NCI-H2196 (cell line): Measurements from ENCODE around the gene PNPLA4.

Source experiments
- DNase-seq: peaks from one replicate; lab custom pipeline; 2025; ENCODE audit not compliant: unreplicated experiment; lab: John Stamatoyannopoulos, UW

The PNPLA4 gene, protein sequence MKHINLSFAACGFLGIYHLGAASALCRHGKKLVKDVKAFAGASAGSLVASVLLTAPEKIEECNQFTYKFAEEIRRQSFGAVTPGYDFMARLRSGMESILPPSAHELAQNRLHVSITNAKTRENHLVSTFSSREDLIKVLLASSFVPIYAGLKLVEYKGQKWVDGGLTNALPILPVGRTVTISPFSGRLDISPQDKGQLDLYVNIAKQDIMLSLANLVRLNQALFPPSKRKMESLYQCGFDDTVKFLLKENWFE

GRCh38 chrX:7927259-7928167 lies at the start of gene PNPLA4:
PNPLA4 (minus strand) TSS chrX:7927413; CDS start chrX:7926119, 1,294 bp downstream.
- no peak for DNase-seq

DNA sequence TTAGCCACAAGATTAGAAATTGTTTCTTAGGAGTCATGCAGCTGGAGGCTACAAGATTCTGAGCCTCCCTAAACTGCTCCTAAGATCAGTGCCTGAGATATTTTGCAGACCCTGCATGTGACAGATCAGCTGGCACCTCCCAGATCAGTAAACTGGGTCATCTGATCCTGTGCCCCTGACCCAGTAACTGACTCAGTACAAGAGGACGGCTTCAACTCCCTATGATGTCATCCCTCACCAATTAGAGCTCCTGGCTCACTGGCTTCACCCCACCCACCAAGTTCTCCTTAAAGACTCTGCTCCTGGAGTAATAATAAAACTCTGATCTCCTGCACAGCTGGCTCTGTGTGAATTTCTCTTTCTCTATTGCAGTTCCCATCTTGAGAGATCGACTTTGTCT lies 45.4 kb upstream of the PNPLA4 start:
- no peak for DNase-seq

DNA sequence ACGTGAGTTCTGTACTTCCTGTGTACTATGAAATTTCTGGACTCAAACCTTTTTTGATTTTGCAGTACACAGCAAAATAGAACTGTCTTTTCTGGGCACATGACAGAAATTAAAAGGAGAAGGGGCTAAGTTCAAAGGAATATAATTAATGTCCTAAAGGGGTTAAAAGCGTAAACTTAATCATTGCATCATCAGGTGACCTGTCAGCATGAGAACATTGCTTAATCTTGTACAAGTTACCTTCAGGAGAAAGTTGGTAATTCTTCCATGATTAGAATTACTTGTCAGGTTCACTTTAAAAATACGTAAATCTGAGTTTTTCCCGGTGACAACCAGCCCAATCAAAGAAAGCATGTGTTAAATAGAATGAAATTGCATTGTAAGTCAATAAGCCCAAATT lies 43.2 kb upstream of the PNPLA4 start:
- no peak for DNase-seq

GRCh38 chrX:7965436-7965835 lies 38.2 kb upstream of the PNPLA4 start:
- no peak for DNase-seq

GRCh38 chrX:7960246-7960645 lies 33.0 kb upstream of the PNPLA4 start:
- no peak for DNase-seq

DNA sequence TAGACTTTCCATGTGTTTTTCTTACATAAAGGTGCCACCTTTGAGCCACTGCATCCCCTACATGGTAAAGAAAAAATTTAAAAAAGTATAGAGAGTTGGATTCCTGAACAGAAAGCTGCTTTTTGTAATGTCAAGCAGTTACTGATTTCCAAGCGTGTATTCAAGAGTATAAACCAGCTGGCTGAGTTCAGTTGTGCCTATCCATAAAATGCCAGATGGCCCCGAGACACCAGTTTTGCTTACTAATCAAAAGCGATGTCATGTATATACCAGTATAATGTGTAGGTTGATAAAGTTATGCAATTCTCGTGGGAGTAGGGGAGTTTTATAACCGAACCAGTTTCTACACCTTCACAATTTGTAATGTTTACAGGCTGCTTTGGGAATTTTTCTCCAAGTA lies 26.2 kb upstream of the PNPLA4 start:
- no peak for DNase-seq

GRCh38 chrX:7950865-7951264 lies 23.7 kb upstream of the PNPLA4 start:
- no peak for DNase-seq

GRCh38 chrX:7948483-7948882 lies 21.3 kb upstream of the PNPLA4 start:
- DNase-seq = no peak

DNA sequence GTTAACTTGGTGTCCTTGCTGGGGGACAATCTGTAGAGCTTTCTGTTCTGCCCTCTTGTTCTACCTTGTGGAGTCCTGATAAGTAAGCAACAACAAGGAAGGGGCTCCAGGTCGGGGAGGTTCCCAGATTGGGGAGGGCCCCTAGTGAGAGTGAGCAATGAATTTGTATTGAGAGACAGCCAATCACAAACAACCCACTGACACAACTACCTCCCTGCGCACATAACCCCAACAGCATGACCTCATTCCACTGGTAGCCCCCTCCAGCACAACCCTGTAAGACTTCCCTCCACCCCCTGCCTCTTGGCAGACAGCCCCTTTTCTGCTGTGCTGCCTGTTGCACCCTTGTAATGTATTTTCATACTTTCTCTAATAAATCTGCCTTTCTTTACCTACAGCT lies 19.7 kb upstream of the PNPLA4 start:
- DNase-seq = no peak

DNA sequence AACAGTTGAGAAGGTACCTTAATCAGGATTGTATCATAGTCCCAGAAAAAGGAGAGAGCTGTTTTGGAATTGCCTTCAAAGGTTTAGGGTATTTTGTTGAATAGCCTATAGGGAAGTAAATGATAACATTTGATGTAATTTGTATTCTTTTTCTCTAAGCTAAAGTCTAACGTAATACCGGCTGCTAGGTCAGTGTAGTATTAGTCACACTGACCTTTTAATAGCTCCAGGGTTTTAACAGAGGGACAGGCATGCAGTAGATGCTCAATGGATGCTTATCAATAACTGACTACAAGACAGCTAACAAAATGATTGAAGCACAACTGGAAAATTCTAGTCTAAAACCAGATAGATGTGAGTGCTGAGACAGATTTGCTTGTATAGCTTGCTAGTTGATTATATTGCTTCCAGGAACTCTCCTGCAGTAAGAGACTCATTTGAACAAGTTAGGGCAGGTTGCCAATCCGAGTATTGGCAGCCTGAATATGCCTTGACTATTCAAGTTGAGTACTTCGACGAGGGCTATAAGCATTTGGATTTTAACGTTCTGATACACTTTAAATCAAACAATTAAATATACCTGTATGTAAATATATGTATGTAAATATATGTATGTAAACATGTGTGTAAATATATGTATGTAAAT lies 16.5 kb upstream of the PNPLA4 start:
- peak; percentile 14 for DNase-seq

DNA sequence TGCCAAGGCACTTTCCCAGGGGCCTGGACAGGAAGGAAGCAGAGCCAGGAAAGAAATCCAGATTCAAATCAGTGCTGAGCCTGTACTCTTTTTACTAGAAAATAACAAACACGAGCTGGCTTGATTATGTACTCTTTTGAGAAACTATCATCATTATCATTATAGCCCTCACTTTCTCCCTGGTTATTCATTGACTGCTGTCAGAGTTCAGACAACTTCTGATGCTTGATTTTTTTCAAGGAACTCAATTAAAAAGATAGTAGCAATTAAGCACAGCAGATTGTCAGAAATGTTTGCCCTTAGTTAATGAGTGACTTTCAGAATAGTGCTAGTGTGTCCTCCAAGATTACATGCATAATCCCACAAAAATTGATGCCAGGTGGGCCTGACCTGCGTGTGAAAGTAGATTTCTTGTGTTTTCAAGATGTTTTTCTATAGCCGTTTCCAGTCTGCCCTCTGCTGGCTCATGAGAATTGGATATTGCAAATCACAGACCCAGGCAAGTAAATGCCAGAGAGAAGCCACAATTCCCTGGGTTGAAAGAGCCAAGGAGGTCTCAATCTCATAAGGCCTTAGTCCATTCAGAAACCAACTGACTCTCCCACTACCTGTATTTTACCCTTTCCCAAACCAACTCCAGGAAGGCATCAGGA lies 14.3 kb upstream of the PNPLA4 start:
- no peak for DNase-seq

- no peak for DNase-seq
Measured at GRCh38 chrX:7934026-7934425, 6.8 kb upstream of the PNPLA4 start.

GRCh38 chrX:7926914-7927258 lies 327 bp downstream of the PNPLA4 start:
- DNase-seq = no peak

DNA sequence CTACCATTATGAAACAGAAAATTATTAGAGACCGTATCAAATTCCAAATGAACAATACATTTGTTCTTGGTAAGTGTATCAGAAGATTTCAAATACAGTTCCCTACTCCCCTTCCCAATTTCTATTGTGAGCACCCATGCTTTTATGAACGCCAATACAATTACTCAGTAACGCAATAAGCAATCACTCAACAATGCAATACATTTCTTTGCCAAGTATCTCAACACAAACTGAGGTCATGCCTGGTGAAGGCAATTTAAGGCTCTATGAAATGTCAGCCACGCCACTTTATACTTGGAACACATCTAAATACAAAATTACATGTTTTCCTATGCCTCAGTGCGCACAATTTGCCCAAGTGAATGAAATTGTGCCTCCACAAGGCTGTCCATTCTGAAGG lies 712 bp downstream of the PNPLA4 start:
- no peak for DNase-seq

DNA sequence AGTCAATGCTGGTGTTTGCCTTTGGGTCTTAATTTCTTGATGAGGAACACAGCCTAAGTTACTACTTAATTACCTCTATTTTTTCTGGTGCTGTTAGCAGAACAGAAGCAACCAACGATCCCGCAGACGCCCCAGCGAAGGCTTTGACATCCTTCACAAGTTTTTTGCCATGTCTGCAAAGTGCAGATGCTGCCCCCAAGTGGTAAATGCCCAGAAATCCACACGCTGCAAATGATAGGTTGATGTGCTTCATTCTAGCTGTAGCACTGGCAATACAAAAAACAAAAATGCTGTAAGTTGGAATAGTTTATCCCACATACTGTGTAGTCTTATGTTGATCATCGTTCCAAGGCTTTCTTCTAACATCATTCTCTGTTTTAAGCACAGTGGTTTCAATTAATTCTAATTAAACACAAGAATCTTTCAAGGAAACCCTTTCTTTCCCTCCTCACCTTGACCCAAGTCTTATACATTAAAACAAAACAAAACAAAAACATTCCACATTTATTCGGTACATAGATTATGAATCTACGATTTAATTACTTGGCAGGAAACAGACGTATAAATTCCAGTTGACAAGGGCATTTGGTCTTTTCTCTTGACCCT lies 1.2 kb downstream of the PNPLA4 start:
- peak; percentile 23 for DNase-seq

- DNase-seq = no peak
Measured at GRCh38 chrX:7921750-7922149, 5.5 kb downstream of the PNPLA4 start.

GRCh38 chrX:7908821-7909220 lies 18.4 kb downstream of the PNPLA4 start:
- no peak for DNase-seq

GRCh38 chrX:7904562-7904961 lies 22.7 kb downstream of the PNPLA4 start:
- no peak for DNase-seq

GRCh38 chrX:7891928-7892327 lies 35.3 kb downstream of the PNPLA4 start:
- DNase-seq = no peak

DNA sequence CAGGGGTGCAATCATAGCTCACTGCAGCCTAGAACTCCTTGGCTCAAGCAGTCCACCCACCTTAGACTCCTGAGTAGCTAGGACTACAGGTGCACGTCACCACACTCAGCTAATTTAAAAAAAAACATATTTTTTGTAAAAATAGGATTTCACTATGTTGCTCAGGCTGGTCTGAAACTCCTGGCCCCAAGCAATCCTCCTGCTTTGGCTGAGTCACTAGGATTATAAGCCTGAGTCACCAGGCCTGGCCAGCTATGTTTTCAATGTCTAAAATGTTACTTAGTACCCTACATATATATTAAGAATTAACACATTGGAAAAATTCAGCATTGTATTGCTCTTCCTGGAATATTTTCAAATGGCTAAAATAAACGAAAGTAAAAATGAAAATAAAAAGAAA lies 37.5 kb downstream of the PNPLA4 start:
- DNase-seq = no peak

GRCh38 chrX:7889135-7889534 lies 38.1 kb downstream of the PNPLA4 start:
- DNase-seq = no peak
